ENCODE measurements around the gene ROBO1.
"Not testable (repeated sequence)": the region's sequence is repeated elsewhere in the genome, so short reads cannot be mapped to it uniquely, and the experiment has no call there.

Gene ROBO1

GRCh38 chr3:78765671-78766485, 1001.9 kb downstream of the ROBO1 start:
- DNase-seq: peak; percentile 54

- DNase-seq: no peak
Observed at GRCh38 chr3:78764634-78765033, 1003.2 kb downstream of the ROBO1 start.

- DNase-seq: no peak
Observed at GRCh38 chr3:78762121-78762520, 1005.7 kb downstream of the ROBO1 start.

- no peak for DNase-seq
Observed at GRCh38 chr3:78761126-78761525, 1006.7 kb downstream of the ROBO1 start.

GRCh38 chr3:78757731-78758130, 1010.1 kb downstream of the ROBO1 start:
- no peak for DNase-seq

- DNase-seq: no peak
Observed at GRCh38 chr3:78754066-78754743, 1013.6 kb downstream of the ROBO1 start.

GRCh38 chr3:78751266-78751665, 1016.5 kb downstream of the ROBO1 start:
- no peak for DNase-seq

GRCh38 chr3:78750291-78750690, 1017.5 kb downstream of the ROBO1 start:
- DNase-seq: not testable (repeated sequence)

- no peak for DNase-seq
Observed at GRCh38 chr3:78749056-78749455, 1018.7 kb downstream of the ROBO1 start.

- no peak for DNase-seq
Observed at GRCh38 chr3:78745847-78746246, 1022.0 kb downstream of the ROBO1 start.

- no peak for DNase-seq
Observed at GRCh38 chr3:78742491-78742890, 1025.3 kb downstream of the ROBO1 start.

- no peak for DNase-seq
Observed at GRCh38 chr3:78742041-78742440, 1025.8 kb downstream of the ROBO1 start.

GRCh38 chr3:78741066-78741645, 1026.6 kb downstream of the ROBO1 start:
- no peak for DNase-seq

- DNase-seq: no peak
Observed at GRCh38 chr3:78738833-78739232, 1029.0 kb downstream of the ROBO1 start.

- DNase-seq: peak; percentile 38
Observed at GRCh38 chr3:78737988-78738387, 1029.8 kb downstream of the ROBO1 start.

GRCh38 chr3:78736863-78737262, 1030.9 kb downstream of the ROBO1 start:
- DNase-seq: no peak

- DNase-seq: peak; percentile 20
Observed at GRCh38 chr3:78734048-78734637, 1033.7 kb downstream of the ROBO1 start.

- DNase-seq: no peak
Observed at GRCh38 chr3:78732893-78733292, 1034.9 kb downstream of the ROBO1 start.

- no peak for DNase-seq
Observed at GRCh38 chr3:78732471-78732870, 1035.3 kb downstream of the ROBO1 start.

- DNase-seq: no peak
Observed at GRCh38 chr3:78729946-78730345, 1037.9 kb downstream of the ROBO1 start.

- peak; percentile 94 for DNase-seq
Observed at GRCh38 chr3:78728406-78729145, 1039.2 kb downstream of the ROBO1 start.

- no peak for DNase-seq
Observed at GRCh38 chr3:78726545-78726944, 1041.3 kb downstream of the ROBO1 start.

- no peak for DNase-seq
Observed at GRCh38 chr3:78725703-78726246, 1042.0 kb downstream of the ROBO1 start.

Data from SHP77 treated with DMSO at 0.1 percent for 48 hours (cell line).